ENCODE data around the gene ERC2. TPM values are rescaled to one million over a fixed set of nuclear protein-coding genes. Genes with fewer than 3 reads are reported as not detected.

Gene ERC2
- polyA plus RNA-seq, 3 donors = not detected

DNA sequence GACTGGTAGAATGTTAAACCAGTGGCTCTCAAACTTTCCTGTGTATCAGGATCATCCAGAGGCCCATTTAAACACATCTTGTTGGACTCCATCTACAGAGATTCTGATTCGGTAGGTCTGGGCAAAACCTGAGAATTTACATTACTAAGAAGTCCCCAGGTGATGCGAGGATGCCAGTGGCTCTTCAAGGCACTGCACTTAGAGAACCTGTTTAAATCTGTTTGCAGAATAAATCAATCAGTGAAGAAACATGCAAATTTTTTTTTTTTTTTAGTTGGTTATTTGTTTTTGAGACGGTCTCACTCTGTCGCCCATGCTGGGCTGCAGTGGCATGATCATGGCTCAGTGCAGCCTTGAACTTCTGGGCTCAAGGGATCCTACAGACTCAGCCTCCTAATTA, 863.4 kb downstream of the ERC2 start:
- no peak for TF ChIP-seq CTCF (IDR thresholded peaks at IDR 0.05)
- Histone ChIP-seq H3K4me1 (ENCODE audit: control insufficient read depth in 1 of 2, insufficient read depth in 2 of 2, low read length in 2 of 2) (peaks cover 0 to 6% of the 10 kb centered on the region in 2 donors), H3K4me2 (replicated peaks; ENCODE audit: extremely low read depth, low read length, poor library complexity, severe bottlenecking) (no peak overlapping the region), H3K27me3 (ENCODE audit: control insufficient read depth in 2 of 2, insufficient read depth in 2 of 2, low read length in 2 of 2) (peaks cover 14% of the 10 kb centered on the region in 2 donors), H3K27ac (ENCODE audit: low read depth in 1 of 2, low read length in 2 of 2) (no peak overlapping the region), H3K9ac (ENCODE audit: insufficient read depth, low read length, poor library complexity, severe bottlenecking) (no peak overlapping the region), H4K20me1 (ENCODE audit: insufficient read depth, low read length) (no peaks in the 10 kb centered on the region), H3K9me3 (replicated peaks in 1 of 2; ENCODE audit: control insufficient read depth in 1 of 2, insufficient read depth in 1 of 2, low read length in 2 of 2) (no peaks in the 10 kb centered on the region), H3K4me3 (replicated peaks in 1 of 3; ENCODE audit: low read depth in 2 of 3, low read length in 3 of 3) (no peak overlapping the region), H2AFZ (ENCODE audit: insufficient read depth, low read depth, low read length, poor library complexity, severe bottlenecking) (no peak overlapping the region), H3K79me2 (ENCODE audit: insufficient read depth, low read length) (no peaks in the 10 kb centered on the region), H3K36me3 (replicated peaks in 1 of 2; ENCODE audit: control insufficient read depth in 1 of 2, insufficient read depth in 2 of 2, low read length in 2 of 2) (no peaks in the 10 kb centered on the region)
- no peak for DNase-seq
- peaks cover 11 to 26% (median 15%) of the 10 kb centered on the region in 3 donors for H3K27me3 Mint-ChIP-seq (ENCODE audit: low read depth in 3 of 3)
- no peak overlapping the region for H3K4me3 Mint-ChIP-seq
- H3K36me3 Mint-ChIP-seq = no peaks in the 10 kb centered on the region
- WGBS (ENCODE audit: insufficient coverage) = 100% methylated on average over 1 of the region's 4 CpGs
- no peak overlapping the region for H3K27ac Mint-ChIP-seq
- H3K9me3 Mint-ChIP-seq = peaks cover 0 to 8% (median 2%) of the 10 kb centered on the region in 7 donors
- H3K4me1 Mint-ChIP-seq = peaks cover 10% of the 10 kb centered on the region
- intact Hi-C loops (cut with micrococcal nuclease) = no loop called here

- Mint-ChIP-seq H3K4me3 (no peak overlapping the region), H3K27ac (no peak overlapping the region), H3K36me3 (no peaks in the 10 kb centered on the region), H3K9me3 (peaks cover 0 to 8% (median 2%) of the 10 kb centered on the region in 7 donors), H3K27me3 (ENCODE audit: low read depth in 3 of 3) (peaks cover 10 to 24% (median 15%) of the 10 kb centered on the region in 3 donors), H3K4me1 (peaks cover 11% of the 10 kb centered on the region)
- intact Hi-C loops (cut with micrococcal nuclease) = no loop called here
- no peak overlapping the region for H3K9ac ChIP-seq (ENCODE audit: insufficient read depth, low read length, poor library complexity, severe bottlenecking)
- H3K4me2 ChIP-seq (replicated peaks; ENCODE audit: extremely low read depth, low read length, poor library complexity, severe bottlenecking) = no peak overlapping the region
- no peak overlapping the region for H2AFZ ChIP-seq (ENCODE audit: insufficient read depth, low read depth, low read length, poor library complexity, severe bottlenecking)
- peaks cover 0 to 6% of the 10 kb centered on the region in 2 donors for H3K4me1 ChIP-seq (ENCODE audit: control insufficient read depth in 1 of 2, insufficient read depth in 2 of 2, low read length in 2 of 2)
- no peaks in the 10 kb centered on the region for H3K79me2 ChIP-seq (ENCODE audit: insufficient read depth, low read length)
- 43% methylated on average over 1 of the region's 2 CpGs for whole genome bisulfite sequencing (ENCODE audit: insufficient coverage)
- no peak overlapping the region for H3K4me3 ChIP-seq (replicated peaks in 1 of 3; ENCODE audit: low read depth in 2 of 3, low read length in 3 of 3)
- H4K20me1 ChIP-seq (ENCODE audit: insufficient read depth, low read length) = no peaks in the 10 kb centered on the region
- no peak overlapping the region for H3K27ac ChIP-seq (ENCODE audit: low read depth in 1 of 2, low read length in 2 of 2)
- H3K9me3 ChIP-seq (replicated peaks in 1 of 2; ENCODE audit: control insufficient read depth in 1 of 2, insufficient read depth in 1 of 2, low read length in 2 of 2) = no peaks in the 10 kb centered on the region
- no peak for TF ChIP-seq CTCF (IDR thresholded peaks at IDR 0.05)
- peaks cover 14% of the 10 kb centered on the region in 2 donors for H3K27me3 ChIP-seq (ENCODE audit: control insufficient read depth in 2 of 2, insufficient read depth in 2 of 2, low read length in 2 of 2)
- DNase-seq = peak in 2 of 3 donors; percentile 17 to 31
- no peaks in the 10 kb centered on the region for H3K36me3 ChIP-seq (replicated peaks in 1 of 2; ENCODE audit: control insufficient read depth in 1 of 2, insufficient read depth in 2 of 2, low read length in 2 of 2)
Measured at GRCh38 chr3:55604402-55604801, 863.9 kb downstream of the ERC2 start.

Data from CD14-positive monocyte (primary cell).